Thyroid gland (tissue), 4 donors: ENCODE data around the gene DNPH1.

ENCODE experiments used
- POLR2A ChIP-seq, 2 donors: fragments of 450-650 bp; IDR thresholded peaks; one replicate each; pipeline ENCODE4 v1.6.1; 2017; ENCODE audit warnings: antibody characterized with exemption in 2 of 2, mild to moderate bottlenecking in 2 of 2, moderate library complexity in 1 of 2
- TF ChIP-seq, protein P1 (sequence below), 6 experiments: fragments of 200-600 bp in 3 of 6; fragments of 450-650 bp in 3 of 6; sonication (generic) in 3 of 6; IDR thresholded peaks; one replicate each; pipeline ENCODE4 v1.5.1; 2016 to 2019; ENCODE audit warnings: antibody characterized with exemption in 6 of 6, mild to moderate bottlenecking in 2 of 6, inconsistent platforms in 1 of 6, moderate library complexity in 1 of 6

DNA sequence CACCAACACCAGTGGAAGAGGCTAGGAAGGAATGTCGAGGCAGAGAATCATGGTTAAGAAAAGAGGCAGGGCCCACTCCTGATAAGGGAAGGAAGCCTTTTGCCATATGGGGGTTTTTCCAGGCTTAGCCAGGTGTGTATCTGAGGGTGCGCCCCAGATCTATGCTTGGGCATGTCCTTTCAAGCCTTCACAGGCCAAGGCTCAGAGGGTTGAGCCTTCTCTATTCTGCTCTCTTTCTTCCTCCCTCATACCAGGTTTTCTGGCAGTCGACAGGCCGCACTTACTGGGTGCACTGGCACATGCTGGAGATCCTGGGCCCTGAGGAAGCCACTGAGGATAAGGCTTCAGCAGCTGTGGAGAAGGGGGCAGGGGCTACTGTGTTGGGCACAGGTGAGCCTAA lies 42.6 kb downstream of the DNPH1 start:
- TF ChIP-seq, protein P1, sequence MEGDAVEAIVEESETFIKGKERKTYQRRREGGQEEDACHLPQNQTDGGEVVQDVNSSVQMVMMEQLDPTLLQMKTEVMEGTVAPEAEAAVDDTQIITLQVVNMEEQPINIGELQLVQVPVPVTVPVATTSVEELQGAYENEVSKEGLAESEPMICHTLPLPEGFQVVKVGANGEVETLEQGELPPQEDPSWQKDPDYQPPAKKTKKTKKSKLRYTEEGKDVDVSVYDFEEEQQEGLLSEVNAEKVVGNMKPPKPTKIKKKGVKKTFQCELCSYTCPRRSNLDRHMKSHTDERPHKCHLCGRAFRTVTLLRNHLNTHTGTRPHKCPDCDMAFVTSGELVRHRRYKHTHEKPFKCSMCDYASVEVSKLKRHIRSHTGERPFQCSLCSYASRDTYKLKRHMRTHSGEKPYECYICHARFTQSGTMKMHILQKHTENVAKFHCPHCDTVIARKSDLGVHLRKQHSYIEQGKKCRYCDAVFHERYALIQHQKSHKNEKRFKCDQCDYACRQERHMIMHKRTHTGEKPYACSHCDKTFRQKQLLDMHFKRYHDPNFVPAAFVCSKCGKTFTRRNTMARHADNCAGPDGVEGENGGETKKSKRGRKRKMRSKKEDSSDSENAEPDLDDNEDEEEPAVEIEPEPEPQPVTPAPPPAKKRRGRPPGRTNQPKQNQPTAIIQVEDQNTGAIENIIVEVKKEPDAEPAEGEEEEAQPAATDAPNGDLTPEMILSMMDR (IDR thresholded peaks at IDR 0.05), result no peak
- TF ChIP-seq POLR2A (IDR thresholded peaks at IDR 0.05), result no peak
